HG03342 (cell line): Measurements from ENCODE around the gene SNCG.
"Not testable (repeated sequence)": the region's sequence is repeated elsewhere in the genome, so short reads cannot be mapped to it uniquely, and the experiment has no call there.

Experiments used
- ATAC-seq: cut with Tn5 transposase; IDR thresholded peaks from one replicate; pipeline ENCODE4 v1.9.1; 2021; ENCODE audit warnings: mild to moderate bottlenecking, moderate library complexity; ENCODE audit not compliant: unreplicated experiment

Gene SNCG

GRCh38 chr10:86972613-86973380, 14.4 kb downstream of the SNCG start:
- ATAC-seq = no peak

DNA sequence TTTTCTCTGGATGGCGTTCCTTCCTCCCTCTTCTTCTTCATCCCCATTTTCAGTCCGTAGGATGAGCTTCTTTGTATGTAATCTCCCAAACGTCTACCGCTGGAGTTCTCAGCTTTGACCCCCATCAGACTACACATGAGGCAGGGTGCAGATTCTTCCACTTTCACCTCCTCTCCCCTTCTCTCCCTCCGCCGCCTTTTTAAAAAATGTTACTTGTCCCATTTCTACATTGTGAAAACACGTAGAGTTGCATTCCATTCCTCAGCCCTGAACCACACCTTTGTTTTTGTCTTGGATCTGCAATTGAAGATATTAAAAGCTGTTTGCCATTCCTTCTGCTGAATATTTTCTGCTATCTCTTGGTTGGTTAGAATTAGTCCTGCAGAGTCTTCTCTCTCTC, 16.1 kb downstream of the SNCG start:
- no peak for ATAC-seq

DNA sequence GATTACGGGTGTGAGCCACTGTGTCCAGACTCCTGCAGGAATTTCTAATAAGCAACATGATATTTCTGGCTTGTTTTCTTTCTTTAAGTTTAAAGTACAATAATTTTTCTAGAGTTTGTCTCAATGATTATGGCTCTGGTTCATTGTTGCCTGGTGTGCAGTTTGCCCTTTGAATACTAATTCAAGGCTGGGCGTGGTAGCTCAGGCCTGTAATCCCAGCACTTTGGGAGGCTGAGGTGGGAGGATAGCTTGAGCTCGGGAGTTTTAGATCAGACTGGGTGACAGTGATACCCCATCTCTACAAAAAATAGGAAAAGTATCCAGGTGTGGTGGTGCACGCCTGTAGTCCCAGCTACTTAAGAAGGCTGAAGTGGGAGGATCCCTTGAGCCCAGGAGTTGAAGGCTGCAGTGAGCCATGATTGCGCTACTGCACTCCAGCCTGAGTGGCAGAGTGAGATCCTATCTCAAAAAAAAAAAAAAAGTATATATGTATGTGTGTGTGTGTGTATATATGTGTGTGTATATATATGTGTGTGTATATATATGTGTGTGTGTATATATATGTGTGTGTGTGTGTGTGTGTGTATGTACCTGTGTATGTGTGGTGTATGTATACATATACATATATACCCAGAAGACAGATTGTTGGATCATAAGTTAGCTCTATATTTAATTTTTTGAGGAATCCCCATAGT, 18.1 kb downstream of the SNCG start:
- no peak for ATAC-seq

DNA sequence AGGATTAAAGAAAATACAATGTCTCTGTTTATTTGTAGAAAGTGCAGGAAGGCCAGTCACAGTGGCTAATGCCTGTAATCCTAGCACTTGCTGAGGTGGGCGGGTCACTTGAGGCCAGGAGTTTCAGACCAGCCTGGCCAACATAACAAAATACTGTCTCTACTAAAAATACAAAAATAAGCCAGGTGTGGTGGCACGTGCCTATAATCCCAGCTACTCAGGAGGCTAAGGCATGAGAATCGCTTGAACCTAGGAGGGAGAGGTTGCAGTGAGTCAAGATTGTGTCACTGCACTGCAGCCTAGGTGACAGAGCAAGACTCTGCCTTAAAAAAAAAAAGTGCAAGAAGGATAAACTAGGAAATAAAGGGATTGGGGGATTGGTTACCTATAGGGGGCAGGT, 20.1 kb downstream of the SNCG start:
- ATAC-seq = not testable (repeated sequence)

DNA sequence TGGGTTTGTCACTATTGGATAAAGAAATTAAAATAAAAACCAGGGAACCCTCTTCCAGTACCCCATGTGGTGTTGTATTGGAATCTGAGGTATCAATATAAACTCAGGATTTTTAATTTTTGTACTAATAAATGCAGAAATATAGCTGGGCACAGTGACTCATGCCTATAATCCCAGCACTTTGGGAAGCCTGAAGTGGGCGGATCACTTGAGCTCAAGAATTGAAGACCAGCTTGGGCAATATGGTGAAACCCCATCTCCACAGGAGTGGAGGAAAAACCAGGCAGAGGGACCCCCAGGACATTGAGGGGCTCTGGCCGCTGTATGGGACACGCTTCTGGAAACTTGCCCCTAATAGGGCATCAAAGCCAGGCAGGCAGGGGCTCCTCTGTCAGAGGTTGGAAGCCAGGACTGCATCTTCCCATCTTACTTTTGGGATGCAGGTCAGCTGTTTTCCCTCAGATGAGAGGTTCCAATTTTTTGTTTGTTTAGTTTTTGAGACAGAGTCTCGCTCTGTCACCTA, 21.0 kb downstream of the SNCG start:
- ATAC-seq = no peak

- ATAC-seq = no peak
Measured at GRCh38 chr10:86979977-86980448, 21.6 kb downstream of the SNCG start.

GRCh38 chr10:86981020-86981419, 22.6 kb downstream of the SNCG start:
- ATAC-seq = not testable (repeated sequence)

DNA sequence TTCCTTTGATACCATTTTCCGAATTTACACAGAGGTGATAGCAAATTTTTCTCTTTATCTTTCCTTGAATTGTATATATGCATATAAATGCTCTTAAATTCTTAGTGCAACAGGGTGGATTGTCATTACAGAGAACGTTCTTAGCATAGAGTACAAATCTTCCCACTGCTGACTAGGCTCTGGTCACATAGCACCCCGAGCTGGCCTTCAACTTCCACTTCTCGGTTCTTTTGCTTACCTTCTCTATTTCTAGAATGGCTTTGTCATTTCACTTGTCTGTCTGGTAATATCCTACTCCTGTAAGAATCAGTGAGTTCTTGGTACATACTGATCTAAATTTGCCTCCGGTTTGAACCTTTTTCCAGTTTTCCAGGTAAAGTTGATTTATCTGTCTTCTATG, 23.3 kb downstream of the SNCG start:
- ATAC-seq = no peak

GRCh38 chr10:86984498-86984897, 26.1 kb downstream of the SNCG start:
- not testable (repeated sequence) for ATAC-seq

DNA sequence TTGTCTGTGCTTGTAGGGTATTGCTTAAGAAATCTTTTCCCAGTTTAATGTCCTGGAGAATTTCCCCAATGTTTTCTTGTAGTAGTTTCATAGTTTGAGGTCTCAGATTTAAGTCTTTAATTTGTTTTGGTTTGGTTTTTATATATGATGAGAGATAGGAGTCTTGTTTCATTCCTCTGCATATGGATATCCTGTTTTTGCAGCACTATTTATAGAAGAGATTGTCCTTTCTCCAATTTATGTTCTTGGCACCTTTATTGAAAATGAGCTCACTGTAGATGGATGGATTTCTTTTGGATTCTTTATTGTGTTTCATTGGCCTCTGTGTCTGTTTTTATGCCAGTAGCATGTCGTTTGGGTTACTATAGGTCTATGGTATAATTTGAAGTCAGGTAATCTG, 30.1 kb downstream of the SNCG start:
- no peak for ATAC-seq

DNA sequence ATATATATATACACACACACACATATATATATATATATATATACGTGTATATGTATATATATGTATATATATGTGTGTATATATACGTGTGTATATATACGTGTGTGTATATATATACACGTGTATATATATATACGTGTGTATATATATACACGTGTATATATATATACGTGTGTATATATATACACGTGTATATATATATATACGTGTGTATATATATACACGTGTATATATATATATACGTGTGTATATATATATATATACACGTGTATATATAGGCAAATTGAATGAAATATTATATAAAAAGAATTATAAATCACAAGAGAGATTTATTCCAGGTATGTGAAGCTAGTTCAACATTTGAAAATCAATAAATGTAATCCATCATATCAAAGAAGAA, 33.0 kb downstream of the SNCG start:
- ATAC-seq = not testable (repeated sequence)

- no peak for ATAC-seq
Measured at GRCh38 chr10:86992456-86992855, 34.1 kb downstream of the SNCG start.

DNA sequence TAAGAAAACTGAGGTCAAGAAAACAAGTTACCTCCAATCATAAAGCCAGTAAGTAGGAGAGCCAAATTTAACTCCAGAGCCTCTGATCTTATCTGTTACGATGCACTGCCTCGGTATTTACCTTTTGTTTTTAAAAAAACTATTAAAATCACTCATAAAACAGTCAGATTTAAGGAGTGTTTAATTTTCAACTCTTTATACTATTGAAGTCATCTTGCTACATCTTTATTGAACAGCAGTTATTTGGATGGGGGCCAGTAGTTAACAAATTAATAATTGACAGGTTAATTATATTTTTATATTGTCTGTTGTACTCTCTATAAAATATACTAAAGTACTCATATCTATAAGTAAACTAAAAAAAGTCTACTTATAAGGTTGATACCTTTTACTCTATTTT, 34.5 kb downstream of the SNCG start:
- no peak for ATAC-seq

DNA sequence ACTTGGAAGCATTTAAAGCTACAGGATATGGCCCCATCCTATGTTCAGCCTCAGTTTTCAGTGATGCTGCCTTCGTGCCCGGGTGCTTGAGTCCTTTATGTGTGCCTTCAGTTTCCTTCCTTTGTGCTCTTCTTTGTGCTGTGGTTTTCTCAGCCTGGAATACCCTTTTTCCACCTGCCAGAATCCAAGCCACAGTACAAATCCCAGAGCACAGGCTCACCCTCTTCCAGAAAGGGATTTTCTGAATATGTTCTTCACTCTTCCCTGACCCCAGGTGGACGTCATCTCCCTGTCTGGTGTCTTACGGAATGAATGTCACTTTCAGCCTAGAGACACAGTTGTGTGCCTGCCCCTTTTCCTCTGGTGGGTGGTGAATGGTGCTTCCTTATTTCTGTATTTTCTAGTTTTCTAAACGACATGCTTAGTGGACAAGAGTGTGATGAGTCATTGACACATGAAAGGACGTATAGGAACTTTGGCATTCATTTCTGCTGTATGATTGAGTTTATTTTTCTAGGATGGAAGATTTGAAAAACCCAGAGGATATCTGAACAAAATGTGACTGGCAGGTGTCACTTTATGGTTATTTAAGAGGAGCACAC, 41.5 kb downstream of the SNCG start:
- not testable (repeated sequence) for ATAC-seq

DNA sequence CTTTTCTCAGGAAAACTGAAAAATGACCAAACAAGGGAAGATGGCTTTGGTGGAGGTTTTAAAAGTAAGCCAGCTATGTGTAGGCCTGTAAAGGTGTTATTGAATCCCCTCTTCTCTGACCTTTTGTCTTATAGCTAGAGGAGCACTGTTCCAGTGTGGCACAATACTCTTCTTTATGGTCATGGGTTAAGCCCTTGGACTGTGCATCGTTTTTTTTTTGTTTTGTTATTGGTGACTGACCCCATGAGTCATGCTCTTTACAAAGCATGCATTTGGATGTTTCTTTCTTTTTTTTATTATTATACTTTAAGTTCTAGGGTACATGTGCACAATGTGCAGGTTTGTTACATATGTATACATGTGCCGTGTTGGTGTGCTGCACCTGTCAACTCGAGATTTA, 42.1 kb downstream of the SNCG start:
- ATAC-seq = no peak

GRCh38 chr10:87007124-87007523, 48.7 kb downstream of the SNCG start:
- not testable (repeated sequence) for ATAC-seq

GRCh38 chr10:87007674-87008073, 49.3 kb downstream of the SNCG start:
- ATAC-seq = not testable (repeated sequence)

- not testable (repeated sequence) for ATAC-seq
Measured at GRCh38 chr10:87008303-87008702, 49.9 kb downstream of the SNCG start.

DNA sequence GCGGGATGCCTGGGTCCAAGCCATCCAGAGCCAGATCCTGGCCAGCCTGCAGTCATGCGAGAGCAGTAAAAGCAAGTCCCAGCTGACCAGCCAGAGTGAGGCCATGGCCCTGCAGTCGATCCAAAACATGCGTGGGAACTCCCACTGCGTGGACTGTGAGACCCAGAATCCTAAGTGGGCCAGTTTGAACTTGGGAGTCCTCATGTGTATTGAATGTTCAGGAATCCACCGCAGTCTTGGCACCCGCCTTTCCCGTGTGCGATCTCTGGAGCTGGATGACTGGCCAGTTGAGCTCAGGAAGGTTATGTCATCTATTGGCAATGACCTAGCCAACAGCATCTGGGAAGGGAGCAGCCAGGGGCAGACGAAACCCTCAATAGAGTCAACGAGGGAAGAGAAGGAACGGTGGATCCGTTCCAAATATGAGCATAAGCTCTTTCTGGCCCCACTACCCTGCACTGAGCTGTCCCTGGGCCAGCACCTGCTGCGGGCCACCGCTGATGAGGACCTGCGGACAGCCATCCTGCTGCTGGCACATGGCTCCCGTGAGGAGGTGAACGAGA, 50.8 kb downstream of the SNCG start:
- not testable (repeated sequence) for ATAC-seq
